H1 (cell line): Measurements from ENCODE around the gene ZFP36L1.

Experiments used
- CHD1 ChIP-seq: IDR thresholded peaks from 2 replicates; pipeline ENCODE4 v1.6.1; 2012; ENCODE audit warnings: low read depth, low read length, improper control_type of control experiment
- CTCF ChIP-seq, 3 experiments: IDR thresholded peaks; 1 replicate in 2 of 3; 2 replicates in 1 of 3; pipeline versions ENCODE4 v1.5.1 to v1.6.1; 2011; ENCODE audit warnings: low read length in 3 of 3, mild to moderate bottlenecking in 3 of 3, inconsistent platforms in 2 of 3, low read depth in 1 of 3, moderate library complexity in 1 of 3; ENCODE audit not compliant: insufficient read depth in 1 of 3; ENCODE audit errors: control extremely low read depth in 1 of 3
- EZH2 ChIP-seq: fragments of 200-600 bp; sonication (generic); IDR thresholded peaks from 2 replicates; pipeline ENCODE4 v1.7.1; 2012; ENCODE audit warnings: low read depth, mild to moderate bottlenecking, moderate library complexity, low read length, inconsistent platforms; ENCODE audit not compliant: severe bottlenecking
- HDAC6 ChIP-seq: IDR thresholded peaks from one replicate; pipeline ENCODE4 v1.7.1; 2012; ENCODE audit warnings: low read depth, mild to moderate bottlenecking, inconsistent platforms, low read length, moderate library complexity
- PHF8 ChIP-seq: fragments of 200-600 bp; sonication (generic); conservative IDR thresholded peaks from 2 replicates; pipeline ENCODE4 v1.7.1; 2012; ENCODE audit warnings: low read depth, mild to moderate bottlenecking, inconsistent platforms, low read length, moderate library complexity
- POLR2A ChIP-seq, 2 experiments: IDR thresholded peaks; 1 replicate in 1 of 2; 2 replicates in 1 of 2; pipeline ENCODE4 v1.6.1; 2011; ENCODE audit warnings: low read depth in 2 of 2, low read length in 2 of 2, mild to moderate bottlenecking in 2 of 2; ENCODE audit errors: control extremely low read depth in 1 of 2
- POLR2AphosphoS5 ChIP-seq: IDR thresholded peaks from 2 replicates; pipeline ENCODE4 v1.6.1; 2011; ENCODE audit warnings: low read depth, low read length
- ZNF274 ChIP-seq: IDR thresholded peaks from 2 replicates; pipeline ENCODE4 v1.7.0; 2012; ENCODE audit warnings: low read length, borderline replicate concordance; ENCODE audit errors: extremely low read depth

GRCh38 chr14:68783408-68784225 lies 9.2 kb downstream of the ZFP36L1 start:
- TF ChIP-seq CTCF (IDR thresholded peaks at IDR 0.05; ENCODE audit: control extremely low read depth in 1 of 3, insufficient read depth in 1 of 3, low read depth in 1 of 3, low read length in 3 of 3): no peak
- TF ChIP-seq PHF8: no peak
- no peak for TF ChIP-seq ZNF274
- no peak for TF ChIP-seq POLR2A (IDR thresholded peaks at IDR 0.05; ENCODE audit: control extremely low read depth in 1 of 2, low read depth in 2 of 2, low read length in 2 of 2)
- no peak for TF ChIP-seq POLR2AphosphoS5
- no peak for TF ChIP-seq CHD1
- TF ChIP-seq EZH2: no peak
- TF ChIP-seq HDAC6: no peak
